SKM-1 (cell line): Measurements from ENCODE around the gene THRB.

Experiments
- DNase-seq: peaks from one replicate; lab custom pipeline; 2025; ENCODE audit not compliant: unreplicated experiment; lab: John Stamatoyannopoulos, UW

Gene THRB

DNA sequence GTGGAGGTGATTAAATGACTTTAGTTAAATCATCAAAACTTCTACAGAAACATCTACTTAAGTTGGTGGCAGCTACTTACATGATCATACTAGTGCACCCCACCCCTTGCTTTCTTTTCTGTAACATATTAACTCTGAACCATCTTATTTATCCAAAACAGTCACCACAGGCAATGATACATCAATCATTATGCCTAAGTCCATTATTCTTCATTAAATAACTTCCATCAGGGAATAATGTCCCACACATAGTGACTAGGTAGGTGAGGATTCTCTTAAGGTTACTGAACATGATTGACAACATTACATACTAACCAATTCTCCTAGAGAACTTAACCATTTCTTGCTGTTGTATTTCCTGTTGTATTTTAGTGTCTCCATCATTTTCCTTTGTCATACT is 339.4 kb downstream of the THRB start:
- no peak for DNase-seq

DNA sequence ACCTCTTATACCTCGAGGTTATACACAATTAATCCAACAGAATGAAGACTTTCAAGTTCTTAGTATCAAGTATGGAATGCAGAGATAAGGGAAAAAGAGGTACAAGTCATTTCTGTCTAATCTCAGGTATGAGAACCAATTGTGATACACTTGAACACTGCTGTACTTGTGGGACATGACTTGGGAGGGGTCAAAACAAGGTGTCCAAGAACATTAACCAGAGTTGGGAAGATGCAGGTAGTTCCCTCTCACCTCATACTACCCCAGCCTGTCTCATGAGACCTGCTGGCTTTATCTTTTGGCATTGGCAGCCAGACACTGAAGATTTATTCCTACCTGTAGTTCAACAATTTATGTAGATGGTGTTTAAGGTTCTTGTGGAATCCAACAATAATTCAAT is 339.9 kb downstream of the THRB start:
- no peak for DNase-seq

DNA sequence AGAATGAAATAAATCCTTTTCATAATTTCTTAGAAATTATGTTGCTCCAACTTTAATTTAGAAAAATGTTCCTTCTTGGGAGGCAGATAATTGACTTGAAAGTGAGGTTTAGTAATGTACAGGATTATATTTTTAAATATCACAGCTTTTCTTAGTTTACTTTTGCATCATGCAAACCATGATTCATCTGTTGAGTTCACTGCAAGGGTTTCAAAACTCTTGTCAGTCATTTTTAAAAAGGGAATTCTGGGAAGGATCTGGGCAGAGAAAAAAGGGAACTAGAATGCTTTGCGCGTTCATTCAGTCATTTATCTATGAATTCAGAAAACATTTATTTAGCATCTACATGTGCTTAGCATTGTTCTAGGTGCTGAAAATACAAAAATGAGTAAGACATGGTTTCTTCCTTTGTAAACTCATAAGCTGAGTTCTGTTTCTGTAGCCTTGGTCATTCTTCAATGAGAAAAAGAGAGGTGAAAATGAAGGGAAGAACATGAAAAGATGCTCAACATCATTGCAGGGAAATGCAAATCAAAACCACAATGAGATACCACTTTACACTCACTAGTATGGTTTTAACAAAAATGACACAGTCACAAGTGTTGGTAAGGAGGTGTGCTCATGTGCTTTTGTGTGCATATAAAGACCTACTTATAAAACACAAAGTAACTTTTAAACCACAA is 340.5 kb downstream of the THRB start:
- no peak for DNase-seq

DNA sequence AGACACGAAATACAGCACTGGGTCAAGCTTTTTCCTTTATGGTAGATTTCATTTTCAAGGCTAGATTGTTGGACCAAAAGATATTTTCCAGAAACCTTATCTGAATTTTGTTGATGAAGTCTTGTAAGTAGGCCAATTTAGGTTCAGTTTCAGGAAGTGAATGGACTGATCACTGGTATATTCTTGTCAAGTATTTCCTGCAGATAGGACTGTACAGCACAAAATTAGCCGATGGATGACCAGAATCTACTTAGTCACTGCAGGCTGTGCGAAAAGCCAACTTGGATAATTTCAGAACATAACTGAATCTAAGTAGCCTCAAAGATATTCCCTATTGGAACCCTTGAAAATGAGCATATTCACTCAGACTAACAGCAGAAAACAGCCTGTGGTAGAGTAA is 343.1 kb downstream of the THRB start:
- DNase-seq, result no peak

DNA sequence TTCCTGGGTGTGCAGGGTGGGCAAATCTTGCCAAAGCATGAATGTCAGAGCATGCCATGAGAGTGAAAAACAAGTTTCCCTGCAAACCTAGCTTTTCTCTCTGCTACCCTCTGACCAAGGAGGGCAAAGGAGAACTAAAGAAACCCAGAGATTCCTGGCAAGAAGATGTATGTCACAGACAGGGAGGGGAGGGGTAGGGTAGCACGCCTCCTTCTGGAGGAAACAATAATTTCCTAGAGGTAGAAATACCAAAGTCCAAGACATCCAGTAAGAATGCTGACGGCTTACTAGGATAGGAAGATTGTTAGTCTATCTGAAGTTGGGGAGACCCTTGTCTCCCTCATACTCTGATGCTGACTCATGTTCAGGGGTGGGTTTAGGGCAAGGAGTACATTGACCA is 345.6 kb downstream of the THRB start:
- DNase-seq, result no peak

DNA sequence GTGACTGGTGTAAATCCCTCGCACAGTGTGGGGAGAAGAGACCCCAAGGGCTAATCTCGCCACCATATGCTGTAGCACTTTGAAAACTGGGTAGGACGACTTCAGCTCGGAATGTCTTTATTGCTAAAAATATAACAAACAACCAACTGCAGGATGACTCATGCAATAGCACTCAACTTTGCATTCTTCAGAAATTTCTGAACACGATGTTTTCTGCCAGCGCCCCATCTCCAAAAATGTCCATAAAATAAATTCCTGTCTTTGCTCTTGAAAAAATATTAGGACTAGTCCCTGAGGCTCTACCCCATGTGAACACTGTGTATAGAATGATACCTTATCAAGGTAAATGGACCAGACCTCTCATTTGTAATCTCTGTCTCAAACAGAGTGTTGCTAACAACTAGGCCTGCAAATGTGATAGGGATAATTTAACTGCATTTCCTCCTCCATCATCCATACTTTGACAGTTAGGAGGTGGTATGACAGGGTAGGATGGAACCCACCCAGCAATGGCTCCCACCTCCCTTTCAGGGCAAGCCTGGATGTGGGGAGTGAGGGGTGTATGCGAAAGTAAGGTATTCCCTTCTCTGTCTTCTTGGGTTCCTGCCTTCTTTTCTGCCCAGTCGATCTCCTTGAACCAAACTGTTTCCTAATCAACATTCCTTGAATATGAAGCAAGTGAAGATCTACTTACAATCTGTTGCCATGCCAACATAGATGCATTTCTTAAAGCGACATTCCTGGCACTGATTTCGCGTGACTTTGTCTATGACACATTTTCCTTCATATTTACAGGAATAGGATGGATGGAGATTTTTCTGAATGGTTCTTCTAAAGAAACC is 348.4 kb downstream of the THRB start:
- no peak for DNase-seq

DNA sequence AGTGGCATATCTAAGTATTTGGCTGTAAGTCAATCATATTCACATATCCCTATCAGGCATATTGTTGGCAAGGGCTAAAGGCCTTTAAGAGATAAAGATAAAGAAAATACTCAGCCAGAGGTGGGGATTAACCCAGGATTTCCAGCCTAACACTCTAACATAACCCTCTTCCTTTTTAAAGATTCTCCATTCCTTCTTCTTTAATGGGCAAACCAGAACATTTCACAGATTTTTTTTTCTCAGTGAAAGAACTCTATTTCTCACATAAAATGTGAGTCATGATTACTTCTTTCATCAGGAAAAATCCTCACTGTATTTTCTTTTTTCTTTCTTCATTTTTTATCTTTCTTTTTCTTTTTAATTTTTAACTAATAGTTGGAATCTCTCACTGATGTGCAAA is 349.2 kb downstream of the THRB start:
- no peak for DNase-seq

DNA sequence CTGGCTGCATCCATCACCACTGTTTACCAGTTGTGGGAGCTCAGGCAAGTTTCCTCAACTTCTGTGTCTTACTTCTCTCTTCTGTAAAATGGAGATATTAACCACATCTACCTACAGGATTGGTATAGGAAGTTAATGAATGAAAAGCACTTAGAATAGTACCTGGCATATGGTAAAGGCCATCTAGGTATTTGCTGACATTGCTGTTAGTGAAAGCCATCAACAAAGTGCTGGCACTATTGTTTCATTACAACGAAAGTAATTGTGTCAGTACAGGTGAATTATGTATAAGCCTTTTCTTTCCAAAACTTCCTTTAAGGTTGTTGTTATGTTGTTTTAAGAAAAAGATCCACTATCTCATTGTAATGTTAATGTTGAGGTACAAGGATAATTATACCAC is 352.5 kb downstream of the THRB start:
- no peak for DNase-seq

DNA sequence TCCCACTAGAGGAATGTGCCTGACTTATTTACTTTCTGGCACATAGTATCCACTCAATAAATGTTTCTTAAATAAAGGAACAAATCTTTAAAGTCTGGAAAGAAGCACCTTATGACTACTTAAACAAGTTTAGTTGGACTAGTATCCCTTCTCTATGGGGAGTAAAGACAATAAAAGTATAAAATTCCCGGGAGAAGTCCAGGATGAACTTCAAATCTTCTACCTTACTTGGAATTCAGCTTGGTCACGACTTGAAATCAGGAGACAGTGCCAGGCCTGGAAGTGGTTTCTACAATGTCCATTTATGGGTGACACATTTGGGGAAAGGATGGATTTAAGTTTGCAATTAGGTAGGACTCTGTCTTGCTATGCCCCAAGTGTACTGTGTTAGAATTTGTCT is 353.1 kb downstream of the THRB start:
- DNase-seq, result no peak

DNA sequence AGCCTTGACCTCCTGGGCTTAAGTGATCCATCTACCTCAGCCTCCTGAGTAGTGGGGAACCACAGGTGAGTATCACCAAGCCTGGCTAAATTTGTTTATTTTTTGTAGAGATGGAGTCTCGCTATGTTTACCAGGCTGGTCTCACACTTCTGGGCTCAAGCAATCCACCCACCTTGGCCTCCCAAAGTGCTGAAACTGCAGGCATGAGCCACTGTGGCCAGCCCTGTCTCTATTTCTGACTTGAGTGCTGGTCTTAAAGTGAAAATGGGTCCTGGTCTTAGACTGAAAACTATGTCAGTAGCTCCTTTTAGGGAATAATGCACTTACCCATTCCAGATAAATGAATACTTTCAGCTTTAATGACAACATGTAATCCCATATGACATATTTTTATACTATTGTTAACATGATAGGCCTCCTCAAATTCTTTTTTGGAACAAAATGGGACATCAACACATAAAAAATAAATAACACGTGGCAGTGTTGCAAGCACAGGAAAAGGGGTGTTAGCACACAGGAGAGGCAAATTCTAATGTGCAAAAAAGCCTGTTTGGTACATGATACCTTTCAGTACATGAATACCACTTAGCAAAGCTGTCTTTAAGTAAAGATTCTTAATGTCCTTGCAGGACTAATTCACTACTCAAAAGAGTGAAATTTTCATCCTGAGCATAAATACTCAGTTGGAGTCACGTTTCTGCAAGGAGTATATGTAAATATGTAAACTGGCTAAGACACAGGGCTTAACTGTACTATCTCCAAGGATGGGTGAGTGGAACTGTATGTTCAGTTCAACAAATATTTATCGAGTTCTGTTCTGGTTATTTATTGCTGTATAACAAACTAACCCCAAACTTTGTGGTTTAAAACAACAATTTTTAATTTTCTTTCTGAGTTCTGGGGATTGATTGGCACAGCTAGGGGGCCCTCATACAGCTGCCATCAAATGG is 354.9 kb downstream of the THRB start:
- no peak for DNase-seq

DNA sequence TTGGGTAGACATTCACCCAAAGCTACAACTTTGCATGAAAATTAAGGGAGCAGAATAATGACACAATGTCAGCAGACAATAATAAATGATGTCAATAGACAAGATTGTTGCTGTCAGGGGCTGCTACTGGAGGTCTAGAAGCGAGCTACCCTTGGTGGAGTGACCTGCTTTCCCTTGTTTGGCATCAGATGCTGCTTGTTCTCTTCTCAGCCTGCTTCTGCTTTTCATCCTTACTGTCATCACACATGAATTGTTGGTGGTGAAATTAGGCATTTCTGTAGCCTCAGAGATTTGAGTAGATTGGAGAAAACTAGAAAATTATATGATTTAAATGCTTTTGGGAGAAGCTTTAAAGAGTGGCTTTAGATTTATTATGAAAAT is 355.8 kb downstream of the THRB start:
- DNase-seq, result no peak

DNA sequence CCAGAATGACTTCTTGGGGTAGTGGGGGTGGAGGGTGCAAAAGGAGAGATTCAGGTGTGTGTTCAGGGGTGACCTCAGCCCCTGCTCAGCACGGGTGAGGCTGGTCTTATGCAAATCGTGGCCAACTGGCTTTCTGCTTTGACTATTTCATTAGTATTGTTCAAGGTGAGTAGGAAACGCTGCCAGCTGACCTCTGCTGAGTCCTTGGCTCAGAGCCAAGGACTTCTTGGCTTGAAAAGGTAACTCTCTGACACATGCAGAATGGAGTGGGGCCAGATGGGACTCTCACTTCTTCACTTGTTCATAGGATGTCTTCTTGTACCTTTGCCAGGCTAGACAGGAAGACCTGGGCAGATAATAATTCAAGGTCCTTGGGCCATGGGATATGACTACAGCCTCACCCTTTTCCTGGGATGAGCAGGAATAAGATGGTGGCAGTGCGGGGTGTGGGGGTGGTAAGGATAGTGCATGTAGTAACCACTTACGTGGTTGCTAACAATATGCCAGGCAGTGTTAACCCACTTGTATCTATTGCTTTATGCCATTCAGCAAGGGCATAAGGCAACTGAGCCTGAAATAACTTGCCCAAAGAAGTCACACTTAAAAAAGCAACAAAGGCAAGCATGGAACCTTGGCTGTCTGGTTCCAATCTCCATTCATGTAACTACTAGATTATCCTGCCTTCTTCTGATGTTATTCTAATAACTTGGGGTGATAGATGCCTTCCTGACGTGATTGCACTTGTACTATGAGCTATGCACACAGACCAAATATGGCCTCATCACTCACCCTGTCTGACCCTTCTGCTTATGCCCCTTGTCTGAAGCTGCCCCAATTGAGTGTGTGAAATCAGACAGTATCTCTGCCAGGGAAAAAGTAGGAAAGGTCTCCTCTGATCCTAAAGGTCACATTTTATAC is 356.4 kb downstream of the THRB start:
- DNase-seq, result no peak

DNA sequence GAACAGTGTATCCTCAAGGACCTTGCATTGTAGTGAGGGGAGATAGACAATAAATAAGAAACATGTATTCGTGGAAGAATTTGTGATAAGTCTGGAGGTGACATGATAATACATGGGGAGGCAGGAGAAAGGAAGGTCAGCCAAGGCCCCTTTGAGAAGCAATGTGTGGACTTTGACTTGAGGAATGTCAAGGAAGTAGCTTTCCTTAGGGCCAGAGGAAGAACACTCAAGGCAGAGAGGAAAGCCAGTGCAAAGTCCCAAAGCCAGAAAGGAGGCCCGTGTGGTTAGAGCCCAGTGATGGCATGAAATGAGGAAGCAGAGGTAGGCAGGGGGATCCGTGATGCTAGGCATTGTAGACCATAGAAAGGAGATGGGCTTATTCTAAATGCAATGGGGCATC is 357.3 kb downstream of the THRB start:
- no peak for DNase-seq

DNA sequence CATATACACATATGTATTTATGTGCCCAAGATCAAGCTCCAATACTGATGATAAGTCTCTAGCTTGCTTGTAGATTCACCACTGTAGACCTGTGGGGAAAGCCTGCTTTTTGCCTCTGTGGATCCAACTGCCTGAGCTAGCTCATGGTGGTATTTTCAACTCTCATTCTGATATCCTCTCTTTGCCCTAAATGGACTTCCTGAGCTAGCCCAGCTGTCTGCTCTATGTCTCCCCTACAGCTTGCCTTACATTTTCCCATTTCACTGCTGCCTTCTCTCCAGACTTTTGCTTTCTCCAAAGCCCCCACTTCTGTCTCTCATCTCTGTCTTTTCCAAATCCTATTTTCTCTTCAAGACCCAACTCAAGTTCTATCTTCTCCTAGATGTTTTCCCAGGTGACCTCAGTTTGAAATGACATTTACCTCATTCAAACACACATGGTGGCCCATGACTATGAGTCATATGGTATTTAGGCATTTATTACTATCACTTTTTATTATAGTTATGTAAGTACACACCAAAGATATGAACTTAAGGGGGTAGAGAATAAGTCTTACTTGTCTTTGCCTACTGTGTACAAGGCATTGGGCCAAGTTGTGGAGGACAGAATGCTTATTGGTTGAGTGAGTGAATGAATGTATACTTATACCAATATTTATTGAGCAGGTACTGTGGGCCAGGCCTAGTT is 357.9 kb downstream of the THRB start:
- no peak for DNase-seq

DNA sequence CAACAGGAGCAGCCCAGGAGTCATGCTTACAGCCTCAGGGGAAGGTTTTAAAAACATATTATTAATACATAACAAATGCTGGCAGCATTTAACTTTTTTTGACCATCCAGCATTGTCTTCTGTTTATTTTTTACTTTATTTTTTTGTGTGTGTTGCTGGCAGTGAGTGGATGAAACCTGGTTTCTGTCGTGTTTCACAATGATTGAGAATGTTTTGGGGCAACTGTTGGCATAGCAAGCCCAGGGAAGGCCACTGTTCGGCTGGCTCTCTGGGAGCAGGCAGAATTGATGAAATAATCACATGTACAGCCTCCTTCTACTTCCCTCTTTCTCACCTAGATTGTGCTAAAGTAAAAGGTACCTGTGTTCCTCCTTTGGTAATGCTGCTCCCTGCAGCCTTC is 359.4 kb downstream of the THRB start:
- DNase-seq, result no peak

DNA sequence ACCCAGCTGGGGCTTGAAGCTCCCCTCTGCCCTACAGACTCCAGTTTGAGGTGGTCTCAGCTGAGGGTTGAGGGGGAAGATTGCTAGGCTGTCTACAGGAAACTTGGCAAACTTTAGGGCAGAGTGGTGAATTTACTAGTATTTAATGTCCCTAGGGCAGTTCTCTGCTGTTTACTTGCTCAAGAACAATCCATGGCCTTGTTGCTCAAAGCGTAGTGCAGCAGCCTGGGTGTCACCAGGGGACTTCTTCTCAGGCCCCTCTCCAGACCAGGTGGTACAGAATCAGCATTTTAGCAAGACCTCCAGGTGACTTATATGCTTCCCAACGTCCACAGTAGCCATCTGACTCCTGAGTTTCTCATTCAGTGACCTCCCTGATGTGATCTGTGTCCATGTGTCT is 360.7 kb downstream of the THRB start:
- no peak for DNase-seq

DNA sequence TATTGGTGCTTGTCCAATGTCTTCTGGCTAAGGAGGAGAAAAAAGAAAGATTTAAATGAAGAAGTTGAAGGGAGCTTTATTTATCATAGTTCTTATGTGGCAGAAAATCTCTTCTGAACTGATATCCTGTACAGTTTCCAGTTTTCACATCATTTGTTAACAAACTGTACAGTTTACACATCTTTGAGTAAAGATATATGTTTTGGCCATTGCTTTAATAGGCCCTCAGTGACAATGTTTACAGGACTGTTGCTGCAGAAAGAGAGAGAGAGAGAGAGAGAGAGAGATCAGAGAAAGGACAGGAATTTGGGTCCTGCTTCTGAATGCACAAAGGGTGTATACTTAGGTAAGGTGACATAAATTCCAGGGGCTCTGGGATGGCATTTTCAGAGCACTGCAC is 361.2 kb downstream of the THRB start:
- no peak for DNase-seq

DNA sequence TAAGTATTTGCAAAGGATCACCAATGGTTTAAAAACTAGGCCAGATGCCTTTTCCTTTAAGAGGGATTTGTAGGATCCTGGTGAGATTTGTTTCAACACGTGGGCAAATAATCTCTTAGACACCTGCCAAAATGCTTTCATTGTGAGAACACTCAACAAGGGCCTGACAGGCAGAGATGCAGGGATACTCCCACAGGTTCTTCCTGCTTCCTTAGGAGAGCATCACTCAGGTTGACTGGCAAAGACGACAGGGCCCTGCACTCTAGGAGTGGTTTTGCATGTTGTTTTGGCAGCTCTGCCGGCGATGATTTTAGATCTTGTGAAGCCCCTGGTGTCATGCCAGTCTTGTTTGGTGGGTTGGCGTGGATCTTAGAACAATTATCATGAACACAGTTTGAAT is 365.1 kb downstream of the THRB start:
- DNase-seq, result no peak

DNA sequence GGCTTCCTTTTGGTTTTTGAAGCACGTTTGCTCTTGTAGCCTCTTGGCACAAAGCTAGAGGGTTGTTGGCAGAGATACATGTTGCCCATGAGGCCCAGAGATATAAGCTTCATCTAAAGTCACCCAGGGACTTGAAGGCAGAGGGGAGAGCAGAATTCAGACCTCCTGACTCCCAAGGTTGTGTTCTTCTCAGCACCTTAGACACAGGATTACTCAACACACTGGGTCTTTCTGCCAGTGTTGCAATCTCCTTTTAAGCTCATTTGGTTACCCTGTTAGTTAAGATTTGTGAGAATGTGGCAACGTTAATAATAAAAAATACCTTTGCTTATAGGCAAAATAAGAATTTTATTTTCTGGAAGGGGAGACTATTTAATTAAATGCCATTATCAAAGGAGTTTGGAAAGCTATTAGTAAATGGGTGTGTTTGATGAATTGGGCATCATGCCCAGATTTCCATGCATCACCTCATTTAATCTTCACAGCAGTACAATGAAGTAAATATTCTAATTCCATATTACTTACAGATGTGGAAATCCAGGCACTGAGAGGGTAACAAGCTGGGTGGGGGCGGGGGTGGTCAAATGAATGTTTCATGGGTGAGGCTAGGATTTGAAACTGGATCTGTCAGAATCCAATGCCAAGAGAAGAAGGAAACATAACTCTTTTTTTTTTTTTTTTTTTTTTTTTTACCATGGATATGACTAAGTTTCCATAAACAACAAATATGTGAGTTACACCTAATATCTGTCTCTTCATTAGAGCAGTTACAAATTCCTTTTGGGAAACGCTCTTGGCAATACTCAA is 366.2 kb downstream of the THRB start:
- DNase-seq, result no peak
